ENCODE data around the gene CNMD. TPM values are rescaled to one million over a fixed set of nuclear protein-coding genes. Genes with fewer than 3 reads are reported as not detected.

CNMD gene
- total RNA-seq, 4 donors from 2014 or later: 0.44 to 0.51 TPM; not detected in 2

- TF ChIP-seq CTCF (IDR thresholded peaks at IDR 0.05; ENCODE audit: low read depth): no peak
Observed at GRCh38 chr13:52734075-52734623, 5.5 kb downstream of the CNMD start.

- TF ChIP-seq CTCF (IDR thresholded peaks at IDR 0.05; ENCODE audit: low read depth): no peak
Observed at GRCh38 chr13:52726258-52726657, 13.4 kb downstream of the CNMD start.

DNA sequence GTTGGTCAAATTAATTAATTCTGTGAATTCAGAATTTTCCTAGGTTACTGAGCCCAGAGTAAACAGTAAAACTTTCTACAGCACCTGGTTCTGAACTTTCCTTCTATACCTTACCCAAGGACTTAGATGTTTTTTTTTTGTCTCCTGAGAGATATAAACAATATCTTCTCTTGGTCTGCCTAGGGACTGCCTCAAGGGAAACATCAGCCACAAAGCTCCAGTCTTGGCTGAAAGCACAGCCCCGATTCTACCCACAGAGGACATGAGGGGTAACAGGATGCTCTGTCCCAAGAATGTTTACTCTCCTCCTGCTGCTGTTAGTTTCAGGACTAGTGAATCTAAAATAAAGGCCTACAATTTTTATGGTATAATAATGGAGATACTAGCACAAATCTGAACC lies 14.3 kb downstream of the CNMD start:
- TF ChIP-seq CTCF (IDR thresholded peaks at IDR 0.05; ENCODE audit: low read depth): no peak

- TF ChIP-seq CTCF (IDR thresholded peaks at IDR 0.05; ENCODE audit: low read depth): no peak
Observed at GRCh38 chr13:52723181-52723580, 16.4 kb downstream of the CNMD start.

GRCh38 chr13:52713894-52714293 lies 25.7 kb downstream of the CNMD start:
- TF ChIP-seq CTCF (IDR thresholded peaks at IDR 0.05; ENCODE audit: low read depth): no peak

- no peak for TF ChIP-seq CTCF (IDR thresholded peaks at IDR 0.05; ENCODE audit: low read depth)
Observed at GRCh38 chr13:52712385-52712784, 27.2 kb downstream of the CNMD start.

GRCh38 chr13:52711286-52711685 lies 28.3 kb downstream of the CNMD start:
- TF ChIP-seq CTCF (IDR thresholded peaks at IDR 0.05; ENCODE audit: low read depth): no peak
